OCI-LY3 (cell line): ENCODE measurements around the gene SHD.

ENCODE experiments used
- H2AFZ ChIP-seq: fragments of 200-600, 300-600 bp; shearing (Covaris generic); 2 replicates; pipeline ENCODE4 v1.6.0; 2014; ENCODE audit warnings: antibody characterized with exemption, low read depth, low read length
- H3K27ac ChIP-seq: fragments of 200-600, 300-600 bp; sonication (generic); 2 replicates; pipeline ENCODE4 v1.5.1; 2014; ENCODE audit warnings: mild to moderate bottlenecking, low read length, moderate library complexity, mixed read lengths
- H3K27me3 ChIP-seq: fragments of 200-600, 300-600 bp; sonication (generic); 2 replicates; pipeline ENCODE4 v1.6.1; 2014; ENCODE audit warnings: low read depth, low read length, mixed read lengths
- H3K36me3 ChIP-seq: fragments of 200-600, 300-600 bp; sonication (generic); replicated peaks from 2 replicates; pipeline ENCODE3; 2014; ENCODE audit warnings: low read depth, low read length, mixed read lengths
- H3K4me1 ChIP-seq: fragments of 300-600, 200-600 bp; sonication (generic); 2 replicates; pipeline ENCODE4 v1.6.1; 2014; ENCODE audit warnings: low read length, mixed read lengths
- H3K4me2 ChIP-seq: fragments of 200-600, 300-600 bp; sonication (generic); 2 replicates; pipeline ENCODE4 v1.6.1; 2014; ENCODE audit warnings: low read length, mixed read lengths
- H3K4me3 ChIP-seq: fragments of 300-600, 200-600 bp; sonication (generic); 2 replicates; pipeline ENCODE4 v1.5.1; 2014; ENCODE audit warnings: antibody characterized with exemption, mild to moderate bottlenecking, low read length, moderate library complexity
- H3K79me2 ChIP-seq: fragments of 300-600, 200-600 bp; shearing (Covaris generic); 2 replicates; pipeline ENCODE4 v1.6.1; 2014; ENCODE audit warnings: mild to moderate bottlenecking, low read length, mixed read lengths
- H3K9ac ChIP-seq: fragments of 300-600, 200-600 bp; shearing (Covaris generic); 2 replicates; pipeline ENCODE4 v1.6.0; 2014; ENCODE audit warnings: mild to moderate bottlenecking, low read length, moderate library complexity
- H3K9me3 ChIP-seq: fragments of 200-600, 300-600 bp; shearing (Covaris generic); 2 replicates; pipeline ENCODE4 v1.6.1; 2014; ENCODE audit warnings: low read length, mixed read lengths; ENCODE audit not compliant: insufficient read depth
- H4K20me1 ChIP-seq: fragments of 200-600, 300-600 bp; sonication (generic); 2 replicates; pipeline ENCODE4 v1.6.1; 2016; ENCODE audit warnings: low read length, mixed read lengths; ENCODE audit not compliant: insufficient read depth
- CTCF ChIP-seq: fragments of 200-600, 300-600 bp; sonication (generic); IDR thresholded peaks from 2 replicates; pipeline ENCODE4 v1.5.1; 2014; ENCODE audit warnings: antibody characterized with exemption, low read length, low read depth
- EZH2phosphoT487 ChIP-seq: fragments of 200-600 bp; shearing (Covaris generic); IDR thresholded peaks from 2 replicates; pipeline ENCODE4 v1.6.1; 2018; ENCODE audit warnings: antibody characterized with exemption, mixed run types, low read depth

Gene SHD

GRCh38 chr19:4318460-4318859 lies 39.4 kb downstream of the SHD start:
- Histone ChIP-seq H2AFZ (no peak overlapping the region), H3K27ac (no peak overlapping the region), H3K36me3 (peaks cover 9% of the 10 kb centered on the region), H4K20me1 (no peaks in the 10 kb centered on the region), H3K9ac (no peak overlapping the region), H3K9me3 (no peaks in the 10 kb centered on the region), H3K27me3 (no peaks in the 10 kb centered on the region), H3K4me3 (no peak overlapping the region), H3K4me1 (no peaks in the 10 kb centered on the region), H3K79me2 (no peaks in the 10 kb centered on the region), H3K4me2 (no peak overlapping the region)
- TF ChIP-seq EZH2phosphoT487 (no peak), CTCF (no peak)

GRCh38 chr19:4319067-4319718 lies 40.1 kb downstream of the SHD start:
- Histone ChIP-seq H4K20me1 (no peaks in the 10 kb centered on the region), H3K27me3 (no peaks in the 10 kb centered on the region), H3K36me3 (peaks cover 9% of the 10 kb centered on the region), H3K4me2 (no peak overlapping the region), H3K9me3 (no peaks in the 10 kb centered on the region), H3K4me3 (no peak overlapping the region), H2AFZ (no peak overlapping the region), H3K4me1 (no peaks in the 10 kb centered on the region), H3K9ac (no peak overlapping the region), H3K27ac (no peak overlapping the region), H3K79me2 (no peaks in the 10 kb centered on the region)
- no peak for TF ChIP-seq EZH2phosphoT487
- no peak for TF ChIP-seq CTCF

- TF ChIP-seq EZH2phosphoT487 (no peak), CTCF (no peak)
- H3K79me2 ChIP-seq = no peaks in the 10 kb centered on the region
- no peaks in the 10 kb centered on the region for H3K9me3 ChIP-seq
- H3K36me3 ChIP-seq = peaks cover 9% of the 10 kb centered on the region
- H3K4me1 ChIP-seq = no peaks in the 10 kb centered on the region
- no peak overlapping the region for H3K4me3 ChIP-seq
- no peak overlapping the region for H2AFZ ChIP-seq
- no peak overlapping the region for H3K9ac ChIP-seq
- H3K4me2 ChIP-seq = no peak overlapping the region
- no peaks in the 10 kb centered on the region for H4K20me1 ChIP-seq
- H3K27me3 ChIP-seq = no peaks in the 10 kb centered on the region
- H3K27ac ChIP-seq = no peak overlapping the region
These were observed 41.4 kb downstream of the SHD start for GRCh38 chr19:4320419-4320818.

GRCh38 chr19:4322942-4323665 lies 44.0 kb downstream of the SHD start:
- Histone ChIP-seq H2AFZ (no peak overlapping the region), H3K9ac (no peak overlapping the region), H3K4me3 (no peak overlapping the region), H3K27ac (no peak overlapping the region), H3K36me3 (peaks cover 9% of the 10 kb centered on the region), H4K20me1 (no peaks in the 10 kb centered on the region), H3K79me2 (no peaks in the 10 kb centered on the region), H3K9me3 (no peaks in the 10 kb centered on the region), H3K27me3 (no peaks in the 10 kb centered on the region), H3K4me1 (no peaks in the 10 kb centered on the region), H3K4me2 (no peak overlapping the region)
- TF ChIP-seq CTCF (no peak), EZH2phosphoT487 (no peak)
